GM18508 (cell line): ENCODE results near the gene ADIPOR1.

Experiments used
- ATAC-seq: cut with Tn5 transposase; IDR thresholded peaks from one replicate; pipeline ENCODE4 v1.9.1; 2021; ENCODE audit warnings: moderate number of reproducible peaks; ENCODE audit not compliant: insufficient read depth, unreplicated experiment

Gene ADIPOR1

GRCh38 chr1:202974856-202975255, 16.7 kb upstream of the ADIPOR1 start:
- no peak for ATAC-seq

DNA sequence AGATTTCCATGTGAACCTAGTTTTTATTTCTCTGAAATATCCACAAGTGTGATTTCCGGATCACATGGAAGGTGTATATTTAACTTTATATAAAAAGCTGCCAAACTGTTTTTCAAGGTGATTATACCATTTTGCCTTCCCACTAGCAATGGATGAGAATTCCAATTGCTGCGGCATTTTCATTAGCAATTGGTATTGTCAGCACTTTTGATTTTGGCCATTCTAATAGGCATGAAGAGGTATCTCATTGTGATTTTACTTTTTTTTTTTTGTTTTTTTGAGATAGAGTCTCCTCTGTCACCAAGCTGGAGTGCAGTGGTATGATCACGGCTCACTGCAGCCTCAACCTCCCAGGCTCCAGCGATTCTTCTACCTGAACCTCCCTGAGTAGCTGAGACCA, 13.9 kb upstream of the ADIPOR1 start:
- no peak for ATAC-seq

GRCh38 chr1:202968895-202969295, 10.8 kb upstream of the ADIPOR1 start:
- no peak for ATAC-seq

DNA sequence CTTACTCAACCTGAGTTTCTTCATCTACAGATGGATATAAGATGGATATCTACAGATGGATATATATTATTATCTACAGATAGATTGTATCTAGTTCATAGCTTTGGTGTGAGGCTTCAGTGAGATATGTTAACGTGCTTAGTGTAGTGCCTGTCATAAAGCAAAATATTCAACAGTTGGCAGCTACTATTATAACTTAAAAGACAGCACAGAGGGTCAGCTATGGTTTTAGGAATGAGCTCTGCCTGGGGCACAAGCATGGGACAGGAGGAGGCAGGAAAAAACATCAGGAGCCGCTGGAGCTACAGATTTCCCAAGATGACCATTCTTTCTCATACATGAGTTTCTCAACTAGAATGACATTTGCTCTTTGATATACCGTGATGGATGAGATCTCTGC, 10.2 kb upstream of the ADIPOR1 start:
- no peak for ATAC-seq

- no peak for ATAC-seq
Measured at GRCh38 chr1:202967684-202968281, 9.7 kb upstream of the ADIPOR1 start.

GRCh38 chr1:202966006-202966898, 8.1 kb upstream of the ADIPOR1 start:
- no peak for ATAC-seq

- no peak for ATAC-seq
Measured at GRCh38 chr1:202965422-202965821, 7.3 kb upstream of the ADIPOR1 start.

DNA sequence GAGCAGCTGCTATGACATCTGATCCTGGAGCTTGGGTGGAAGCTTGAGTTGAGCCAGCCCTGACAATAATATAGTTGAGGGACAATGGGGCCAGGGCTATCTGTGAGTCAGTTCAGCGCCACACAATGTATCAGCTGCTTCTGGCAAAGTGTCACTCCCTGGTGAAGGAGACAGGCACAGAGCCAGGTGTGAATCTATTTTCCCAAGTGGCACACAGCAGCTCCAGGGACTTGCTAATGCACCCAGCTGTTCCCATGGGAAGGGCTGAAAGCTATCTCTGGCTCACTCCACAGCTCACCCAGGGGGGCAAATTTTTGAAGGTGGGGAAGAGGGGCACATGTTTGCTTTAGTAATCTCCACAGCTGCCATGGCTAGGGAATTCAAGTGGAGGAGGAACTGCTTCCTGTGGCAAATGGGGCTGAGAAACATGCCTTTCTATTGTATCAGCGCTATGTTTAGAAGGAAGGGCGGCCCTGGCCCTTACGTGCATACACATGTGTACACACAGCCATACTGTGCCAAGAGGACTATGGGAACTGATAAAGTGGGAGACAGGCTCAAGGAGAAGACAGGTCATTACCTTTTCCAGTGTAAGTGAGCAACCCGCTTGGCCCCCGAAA, 6.8 kb upstream of the ADIPOR1 start:
- no peak for ATAC-seq

GRCh38 chr1:202961220-202961880, 3.2 kb upstream of the ADIPOR1 start:
- ATAC-seq: no peak

DNA sequence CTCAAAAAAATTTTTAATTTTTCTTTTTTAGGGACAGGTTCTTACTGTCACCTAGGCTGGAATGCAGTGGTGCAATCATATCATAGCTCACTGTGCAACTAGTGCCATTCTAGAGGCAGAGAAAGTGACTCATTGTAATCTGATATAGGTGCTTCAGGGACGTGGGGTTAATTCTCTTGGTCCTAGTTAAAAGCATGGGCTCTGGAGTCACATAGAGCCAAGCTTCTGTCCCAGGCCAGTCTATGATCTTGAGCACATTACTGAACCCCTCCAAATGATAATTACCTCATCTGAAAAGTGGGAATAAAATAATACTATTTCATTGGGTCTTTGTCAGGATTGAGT, 1.1 kb upstream of the ADIPOR1 start:
- ATAC-seq: no peak

DNA sequence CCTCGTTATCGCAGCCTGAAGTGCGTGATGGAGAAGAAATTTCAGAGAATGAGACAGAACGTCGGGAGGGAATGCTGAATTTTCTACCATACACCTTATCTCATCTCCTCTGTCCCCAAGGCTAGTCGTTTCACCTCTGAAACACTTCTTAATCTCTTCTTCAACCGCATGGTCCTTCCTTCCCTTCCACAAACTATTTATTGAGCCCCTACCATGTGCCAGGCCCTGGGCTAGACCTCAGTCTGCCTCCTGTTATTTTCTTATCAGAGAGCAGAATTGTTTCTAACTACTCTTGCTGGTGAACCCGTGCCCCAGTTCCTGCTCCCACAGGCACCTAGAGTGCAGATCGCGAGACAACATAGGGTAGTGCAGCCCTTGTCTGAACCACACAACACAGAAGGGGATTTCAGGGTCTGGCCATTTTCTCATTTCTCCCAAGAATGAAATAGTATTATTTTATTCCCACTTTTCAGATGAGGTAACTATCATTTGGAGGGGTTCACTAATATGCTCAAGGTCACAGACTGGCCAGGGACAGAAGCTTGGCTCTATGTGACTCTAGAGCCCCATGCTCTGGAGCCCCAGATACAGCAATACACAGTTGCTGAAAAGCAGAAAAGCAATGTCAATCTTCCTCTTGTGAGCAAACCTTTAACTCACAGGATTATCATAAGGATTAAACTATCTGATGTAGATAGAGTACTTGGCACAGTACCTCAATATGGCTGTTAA, 598 bp upstream of the ADIPOR1 start:
- ATAC-seq: no peak

DNA sequence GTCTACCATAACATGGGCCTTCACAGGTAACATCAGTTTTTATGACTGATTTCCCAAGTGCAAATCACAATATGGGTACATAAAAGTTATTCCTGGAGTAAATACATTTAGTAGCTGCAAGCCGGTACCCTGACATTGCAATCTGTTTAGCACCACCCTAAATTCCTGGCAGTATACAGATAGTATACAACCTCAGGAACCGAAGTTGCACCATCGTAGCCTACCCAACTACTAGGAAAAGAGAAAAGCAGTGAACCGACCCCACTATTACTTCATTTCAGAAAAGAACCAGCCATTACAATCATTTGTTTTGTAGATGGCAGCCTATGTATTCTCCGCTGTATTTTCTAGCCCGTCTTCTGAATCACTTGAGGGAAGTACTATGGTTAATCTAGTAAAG, 1.1 kb downstream of the ADIPOR1 start:
- no peak for ATAC-seq

DNA sequence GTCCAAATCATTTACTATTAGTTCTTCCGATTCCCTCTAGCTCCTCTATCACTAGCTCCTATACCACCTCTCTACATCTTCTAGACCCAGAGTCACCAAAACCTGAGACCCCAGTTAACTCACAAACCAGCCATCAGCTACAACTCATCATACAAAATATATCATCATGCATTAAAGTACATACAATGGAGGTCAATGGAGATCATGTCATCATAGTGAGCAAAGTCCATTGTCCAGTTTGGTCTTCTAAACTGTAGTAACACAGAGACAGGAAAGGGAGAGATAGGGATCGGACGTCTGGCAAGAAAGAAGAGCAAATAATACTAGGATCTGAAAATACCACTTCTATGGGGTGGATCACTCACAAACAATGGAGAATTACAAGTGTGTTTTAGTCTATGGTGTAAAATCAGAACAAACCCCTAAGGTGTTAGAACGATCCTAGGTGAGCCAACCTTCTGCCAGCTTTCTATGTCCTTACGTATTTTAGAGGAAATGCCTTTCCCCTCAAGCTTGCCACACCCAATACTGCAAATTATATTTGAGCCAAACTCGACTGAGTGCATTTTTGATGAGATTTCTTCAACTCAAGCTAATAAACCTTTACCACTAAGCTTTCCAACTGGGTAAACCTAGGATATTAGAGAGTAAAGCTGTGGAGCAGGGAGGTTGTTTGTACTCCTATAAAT, 3.9 kb downstream of the ADIPOR1 start:
- no peak for ATAC-seq

DNA sequence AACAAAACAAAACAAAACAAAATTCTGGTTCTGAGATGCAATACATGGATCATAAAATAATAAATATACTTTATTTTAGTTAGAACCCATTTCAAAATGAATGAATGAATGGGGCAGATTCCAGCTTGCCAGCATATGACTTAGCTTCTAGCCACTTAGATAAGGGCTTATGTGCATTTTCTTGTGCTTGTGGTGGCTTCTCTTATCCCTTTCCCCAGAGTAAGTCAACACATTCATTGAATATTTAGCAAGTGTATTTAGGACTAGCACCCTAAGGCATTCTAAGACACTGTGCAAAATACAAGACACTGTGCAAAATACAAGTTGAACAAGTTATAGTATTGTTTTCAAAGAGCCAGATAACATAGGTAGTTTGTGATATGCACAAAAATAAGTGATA, 4.7 kb downstream of the ADIPOR1 start:
- no peak for ATAC-seq

DNA sequence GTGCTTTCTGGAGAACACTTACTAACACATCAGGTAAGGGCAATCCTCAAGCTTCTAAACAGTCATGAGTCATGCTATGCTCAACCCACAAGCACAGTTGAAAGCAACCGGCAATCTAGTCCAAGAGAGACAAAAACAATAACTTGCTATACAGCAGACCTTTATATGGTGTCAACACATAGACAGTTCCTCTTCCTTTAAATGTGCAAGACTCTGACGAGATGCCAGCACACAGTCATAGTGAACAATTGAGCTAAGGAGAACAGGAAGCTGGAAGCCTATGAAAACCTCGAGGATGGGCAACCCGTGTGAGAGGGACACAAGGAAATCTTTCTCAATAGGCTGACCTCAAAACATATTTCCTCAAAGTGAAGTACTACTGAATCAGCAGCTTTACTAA, 5.3 kb downstream of the ADIPOR1 start:
- no peak for ATAC-seq

DNA sequence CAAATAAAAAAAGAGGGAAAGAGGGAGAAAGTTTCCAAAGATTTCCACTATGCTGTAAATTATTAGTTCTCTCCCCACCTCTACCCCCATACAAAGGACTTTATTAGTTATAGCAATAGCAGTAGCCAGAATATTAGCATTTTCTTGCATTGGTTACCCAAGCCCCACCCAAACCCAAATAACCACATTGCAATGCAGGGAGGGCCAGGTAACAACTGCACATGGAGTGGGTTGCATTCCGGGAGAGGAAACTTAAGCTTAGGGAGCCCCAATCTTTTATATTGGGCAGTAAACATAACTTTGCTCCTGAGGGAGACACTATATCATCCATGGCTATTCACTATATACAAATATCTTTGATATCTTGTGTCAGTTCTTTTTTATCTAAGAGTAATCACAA, 6.0 kb downstream of the ADIPOR1 start:
- ATAC-seq: no peak

- no peak for ATAC-seq
Measured at GRCh38 chr1:202951437-202951836, 6.7 kb downstream of the ADIPOR1 start.

- no peak for ATAC-seq
Measured at GRCh38 chr1:202945483-202945882, 12.6 kb downstream of the ADIPOR1 start.

DNA sequence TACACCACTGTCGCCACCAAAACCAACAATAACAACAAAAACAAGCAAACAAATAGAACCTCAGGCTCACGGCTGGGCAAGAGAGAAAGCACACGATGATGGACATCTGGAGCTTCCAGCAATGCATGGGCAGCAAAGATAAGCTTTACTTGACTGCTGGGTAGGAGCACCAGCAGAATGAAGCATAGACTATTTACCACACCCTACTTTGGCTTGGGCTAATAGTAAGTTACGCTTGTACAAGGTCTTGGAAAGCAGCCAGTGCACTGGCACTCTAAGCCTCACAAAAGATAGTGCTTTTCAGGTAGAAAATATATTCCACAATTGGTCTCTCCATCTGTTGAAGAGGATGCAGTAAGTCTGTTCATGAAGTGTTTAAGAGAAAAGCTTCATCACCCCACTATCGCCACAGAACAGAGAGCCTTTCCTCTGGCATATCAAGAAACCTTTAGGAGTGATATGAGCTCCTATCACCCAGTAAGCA, 13.6 kb downstream of the ADIPOR1 start:
- no peak for ATAC-seq

DNA sequence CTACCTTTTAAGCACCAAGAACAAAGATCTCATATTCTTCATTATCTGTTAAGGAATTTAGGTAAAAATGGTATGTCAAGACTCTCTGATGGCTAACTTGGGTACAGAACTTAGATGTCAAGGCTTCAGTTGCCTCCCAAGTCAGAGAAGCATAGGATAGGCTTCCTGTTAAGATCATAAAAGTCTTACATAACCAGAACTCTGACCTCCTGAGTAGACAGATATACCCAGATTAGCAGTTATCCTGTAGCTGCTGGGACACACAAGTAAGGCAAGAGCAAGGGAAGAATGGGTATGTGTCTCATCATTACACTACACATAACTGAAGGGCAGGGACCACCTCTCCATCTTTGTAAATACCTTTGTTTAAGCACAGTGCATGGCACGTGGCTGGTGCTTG, 15.7 kb downstream of the ADIPOR1 start:
- ATAC-seq: no peak
